22Rv1 (cell line): ENCODE data around the gene ZNF407.

Experiments used
- CTCF ChIP-seq: fragments of 450-650 bp; IDR thresholded peaks from 2 replicates; pipeline ENCODE4 v1.5.1; 2017; ENCODE audit warnings: mild to moderate bottlenecking
- ZFX ChIP-seq: fragments of 450-650 bp; IDR thresholded peaks from 2 replicates; pipeline ENCODE4 v1.6.1; 2017; ENCODE audit warnings: antibody characterized with exemption, borderline replicate concordance

- TF ChIP-seq CTCF (no peak), ZFX (no peak)
Measured at GRCh38 chr18:75100832-75101630, 503.4 kb downstream of the ZNF407 start.
